ENCODE data around the gene ABHD15. TPM values are rescaled to one million over a fixed set of nuclear protein-coding genes. Genes with fewer than 3 reads are reported as not detected.

Gene ABHD15
- total RNA-seq, 6 experiments from 2014 or later = 7.8 to 27.1 (median 13.7) TPM

DNA sequence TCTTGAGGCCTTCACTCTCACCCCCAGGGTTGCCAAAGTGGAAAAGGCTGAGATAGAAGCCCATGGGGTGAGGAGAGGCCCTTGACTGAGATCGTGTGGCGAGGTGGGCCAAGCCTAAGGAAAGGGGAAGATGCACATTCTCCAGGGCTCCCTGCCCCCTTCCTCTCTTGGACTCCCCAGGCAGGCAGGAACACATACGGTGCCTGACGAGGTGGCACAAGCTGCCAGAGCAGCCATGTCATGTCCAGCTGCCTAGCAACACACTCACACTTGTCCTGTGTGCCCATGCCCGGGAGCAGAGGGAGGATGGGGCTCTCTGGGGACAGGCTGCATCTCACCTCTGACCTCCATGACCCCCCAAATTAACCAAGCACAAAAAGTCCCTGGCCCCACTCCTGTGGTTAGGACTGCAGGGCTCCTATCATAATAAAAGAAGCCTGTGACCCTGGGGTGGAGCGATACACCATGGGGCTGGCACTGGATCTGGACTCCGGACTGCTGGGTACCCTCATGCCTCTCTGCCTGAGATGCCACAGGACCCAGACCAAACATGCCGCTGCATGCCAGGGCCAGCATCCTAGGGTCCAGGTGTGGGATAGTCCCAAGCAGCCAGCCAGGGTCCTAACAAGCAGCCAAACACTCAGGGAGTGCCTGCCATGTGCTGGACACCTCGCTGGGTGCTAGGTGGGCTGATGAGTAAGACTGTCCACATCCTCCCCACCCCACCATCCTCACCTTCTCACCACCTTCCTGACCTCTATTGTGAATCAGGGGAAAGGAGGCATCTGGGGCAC lies 20.0 kb upstream of the ABHD15 start:
- H3K4me3 ChIP-seq = no peak overlapping the region
- H3K27me3 ChIP-seq = no peaks in the 10 kb centered on the region
- H3K36me3 ChIP-seq = no peaks in the 10 kb centered on the region
- intact Hi-C loops (cut with DNase I) = no loop called here
- no peaks in the 10 kb centered on the region for H3K9me3 ChIP-seq
- TF ChIP-seq POLR2A (IDR thresholded peaks at IDR 0.05) = no peak
- no peak for ATAC-seq
- H3K4me1 ChIP-seq = peaks cover 0 to 26% (median 11%) of the 10 kb centered on the region in 4 donors
- peak in 2 of 3 donors; percentile 16 to 37 for DNase-seq
- no CpG with 5 or more reads among the region's 9 CpGs for WGBS (ENCODE audit: insufficient coverage, low coverage, low lambda C conversion rate, missing lambda C conversion rate)
- no peak overlapping the region for H3K27ac ChIP-seq

GRCh38 chr17:29585080-29585751 lies 18.4 kb upstream of the ABHD15 start:
- intact Hi-C loops (cut with DNase I) = no loop called here
- TF ChIP-seq, protein P1, sequence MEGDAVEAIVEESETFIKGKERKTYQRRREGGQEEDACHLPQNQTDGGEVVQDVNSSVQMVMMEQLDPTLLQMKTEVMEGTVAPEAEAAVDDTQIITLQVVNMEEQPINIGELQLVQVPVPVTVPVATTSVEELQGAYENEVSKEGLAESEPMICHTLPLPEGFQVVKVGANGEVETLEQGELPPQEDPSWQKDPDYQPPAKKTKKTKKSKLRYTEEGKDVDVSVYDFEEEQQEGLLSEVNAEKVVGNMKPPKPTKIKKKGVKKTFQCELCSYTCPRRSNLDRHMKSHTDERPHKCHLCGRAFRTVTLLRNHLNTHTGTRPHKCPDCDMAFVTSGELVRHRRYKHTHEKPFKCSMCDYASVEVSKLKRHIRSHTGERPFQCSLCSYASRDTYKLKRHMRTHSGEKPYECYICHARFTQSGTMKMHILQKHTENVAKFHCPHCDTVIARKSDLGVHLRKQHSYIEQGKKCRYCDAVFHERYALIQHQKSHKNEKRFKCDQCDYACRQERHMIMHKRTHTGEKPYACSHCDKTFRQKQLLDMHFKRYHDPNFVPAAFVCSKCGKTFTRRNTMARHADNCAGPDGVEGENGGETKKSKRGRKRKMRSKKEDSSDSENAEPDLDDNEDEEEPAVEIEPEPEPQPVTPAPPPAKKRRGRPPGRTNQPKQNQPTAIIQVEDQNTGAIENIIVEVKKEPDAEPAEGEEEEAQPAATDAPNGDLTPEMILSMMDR (IDR thresholded peaks at IDR 0.05) = peak in 1 of 4 donors; percentile 15
- no peak for TF ChIP-seq POLR2A (IDR thresholded peaks at IDR 0.05)
- ATAC-seq (no peak), DNase-seq (peak in 1 of 3 donors; percentile 45)
- no peaks in the 10 kb centered on the region for H3K9me3 ChIP-seq
- peaks cover 0 to 14% (median 6%) of the 10 kb centered on the region in 4 donors for H3K4me1 ChIP-seq
- no peak overlapping the region for H3K27ac ChIP-seq
- H3K27me3 ChIP-seq = no peaks in the 10 kb centered on the region
- H3K36me3 ChIP-seq = no peaks in the 10 kb centered on the region
- 45% methylated on average over 2 of the region's 8 CpGs for WGBS (ENCODE audit: insufficient coverage, low coverage, low lambda C conversion rate, missing lambda C conversion rate)
- H3K4me3 ChIP-seq = no peak overlapping the region

GRCh38 chr17:29584452-29585079 lies 17.7 kb upstream of the ABHD15 start:
- peaks cover 0 to 8% (median 3%) of the 10 kb centered on the region in 4 donors for H3K4me1 ChIP-seq
- WGBS (ENCODE audit: insufficient coverage, low coverage, low lambda C conversion rate, missing lambda C conversion rate) = 53% methylated on average over 4 of the region's 12 CpGs
- DNase-seq (peak in 1 of 3 donors; percentile 40), ATAC-seq (no peak)
- no peaks in the 10 kb centered on the region for H3K27me3 ChIP-seq
- no peak overlapping the region for H3K4me3 ChIP-seq
- TF ChIP-seq POLR2A (IDR thresholded peaks at IDR 0.05) = no peak
- TF ChIP-seq, protein P1 (IDR thresholded peaks at IDR 0.05) = no peak
- intact Hi-C loops (cut with DNase I) = no loop called here
- H3K36me3 ChIP-seq = peaks cover 0 to 1% (median 0%) of the 10 kb centered on the region in 4 donors
- H3K9me3 ChIP-seq = no peaks in the 10 kb centered on the region
- no peak overlapping the region for H3K27ac ChIP-seq

GRCh38 chr17:29583324-29584248 lies 16.7 kb upstream of the ABHD15 start:
- H3K9me3 ChIP-seq = no peaks in the 10 kb centered on the region
- intact Hi-C loops (cut with DNase I) = no loop called here
- WGBS (ENCODE audit: insufficient coverage, low coverage, low lambda C conversion rate, missing lambda C conversion rate) = 67% methylated on average over 1 of the region's 16 CpGs
- DNase-seq = peak in 1 of 3 donors; percentile 45
- H3K27me3 ChIP-seq = no peaks in the 10 kb centered on the region
- no peak overlapping the region for H3K27ac ChIP-seq
- no peak for ATAC-seq
- H3K4me3 ChIP-seq = no peak overlapping the region
- peaks cover 0 to 8% (median 3%) of the 10 kb centered on the region in 4 donors for H3K4me1 ChIP-seq
- TF ChIP-seq, protein P1 (IDR thresholded peaks at IDR 0.05) = no peak
- TF ChIP-seq POLR2A (IDR thresholded peaks at IDR 0.05) = no peak
- peaks cover 0 to 5% (median 0%) of the 10 kb centered on the region in 4 donors for H3K36me3 ChIP-seq

Data from right lobe of liver (tissue), 6 donors.